ENCODE measurements around the gene TOB1.
A peak's percentile ranks its signal among the peaks of the same experiment; 100 is the strongest.
"Not testable (repeated sequence)": the region's sequence is repeated elsewhere in the genome, so short reads cannot be mapped to it uniquely, and the experiment has no call there.

Gene TOB1

DNA sequence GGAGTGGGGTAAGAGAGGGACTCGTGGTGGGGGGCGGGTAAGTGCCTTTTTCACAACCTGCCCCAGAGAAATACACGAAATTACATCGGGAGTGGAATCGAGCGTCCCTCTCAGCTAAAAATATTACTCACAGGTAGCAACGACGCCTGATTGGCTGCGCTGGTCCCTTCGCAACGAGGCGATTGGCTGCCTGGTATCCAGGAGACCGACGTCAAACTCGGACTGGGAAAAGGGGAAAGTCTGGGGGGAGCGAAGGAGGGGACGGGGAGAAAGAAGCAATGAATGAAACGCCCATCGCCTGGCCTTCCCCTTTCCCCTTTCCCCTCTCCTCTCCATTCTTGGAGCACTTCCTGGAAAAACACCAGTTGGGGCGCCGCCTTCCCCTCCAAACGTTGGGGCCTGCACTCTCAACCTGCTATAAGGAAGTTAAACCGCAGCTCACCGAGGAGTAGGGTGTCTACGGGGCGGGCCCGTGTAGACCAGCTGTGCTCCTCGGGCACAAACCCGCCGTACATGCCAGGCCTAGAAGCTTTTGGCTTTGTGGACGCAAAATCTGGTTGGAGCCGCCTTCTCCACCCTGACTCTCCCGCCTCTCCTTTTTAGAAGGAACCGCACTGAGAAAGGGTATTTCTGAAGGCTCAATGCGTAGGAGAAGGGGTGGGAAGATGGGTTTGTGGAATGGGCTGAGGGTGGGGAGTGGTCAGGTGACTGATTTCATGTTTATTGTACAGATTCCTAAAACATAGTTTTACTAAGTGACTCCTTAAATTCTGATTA, 1.4 kb upstream of the TOB1 start:
- FAIRE-seq = peak; percentile 53

DNA sequence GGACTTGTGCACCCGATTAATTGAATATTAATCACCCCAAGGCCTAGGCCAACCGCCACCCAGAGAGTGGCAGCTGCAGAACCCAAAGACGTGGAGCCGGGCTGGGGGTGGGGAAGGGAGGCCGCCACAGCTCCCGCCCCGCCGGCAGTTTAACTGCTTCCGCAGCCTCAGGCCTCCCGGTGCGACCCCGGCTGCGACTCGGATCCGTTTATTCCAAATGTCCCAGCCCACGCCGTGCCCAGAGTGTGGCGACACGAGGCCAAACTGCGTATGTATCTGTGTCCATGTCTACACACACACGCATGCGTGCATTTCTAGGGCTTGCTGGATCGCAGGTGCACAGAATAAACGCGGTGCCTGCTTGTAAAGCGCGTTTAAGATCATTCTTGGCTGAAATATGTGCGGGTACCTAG, 802 bp upstream of the TOB1 start:
- FAIRE-seq = no peak

DNA sequence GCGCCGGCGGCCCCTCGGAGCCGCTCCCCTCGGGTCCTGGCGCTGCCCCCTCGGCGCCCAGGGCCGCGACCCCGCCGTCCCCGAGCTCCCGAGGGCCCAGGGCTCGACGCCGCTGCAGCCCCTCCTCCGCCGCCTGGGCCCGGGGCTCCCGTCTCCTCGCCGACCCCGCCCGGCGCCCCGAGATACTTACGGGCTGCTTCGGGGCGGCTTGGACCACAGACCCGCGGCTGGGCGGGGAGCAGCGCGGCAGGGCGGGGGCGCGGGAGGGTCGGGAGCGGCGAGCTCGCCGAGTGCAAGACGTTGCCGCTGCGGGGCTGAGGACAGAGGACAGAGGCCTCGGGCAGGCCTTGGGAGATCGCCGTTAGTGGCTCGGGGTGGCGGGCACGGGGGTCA, 290 bp downstream of the TOB1 start:
- no peak for FAIRE-seq

DNA sequence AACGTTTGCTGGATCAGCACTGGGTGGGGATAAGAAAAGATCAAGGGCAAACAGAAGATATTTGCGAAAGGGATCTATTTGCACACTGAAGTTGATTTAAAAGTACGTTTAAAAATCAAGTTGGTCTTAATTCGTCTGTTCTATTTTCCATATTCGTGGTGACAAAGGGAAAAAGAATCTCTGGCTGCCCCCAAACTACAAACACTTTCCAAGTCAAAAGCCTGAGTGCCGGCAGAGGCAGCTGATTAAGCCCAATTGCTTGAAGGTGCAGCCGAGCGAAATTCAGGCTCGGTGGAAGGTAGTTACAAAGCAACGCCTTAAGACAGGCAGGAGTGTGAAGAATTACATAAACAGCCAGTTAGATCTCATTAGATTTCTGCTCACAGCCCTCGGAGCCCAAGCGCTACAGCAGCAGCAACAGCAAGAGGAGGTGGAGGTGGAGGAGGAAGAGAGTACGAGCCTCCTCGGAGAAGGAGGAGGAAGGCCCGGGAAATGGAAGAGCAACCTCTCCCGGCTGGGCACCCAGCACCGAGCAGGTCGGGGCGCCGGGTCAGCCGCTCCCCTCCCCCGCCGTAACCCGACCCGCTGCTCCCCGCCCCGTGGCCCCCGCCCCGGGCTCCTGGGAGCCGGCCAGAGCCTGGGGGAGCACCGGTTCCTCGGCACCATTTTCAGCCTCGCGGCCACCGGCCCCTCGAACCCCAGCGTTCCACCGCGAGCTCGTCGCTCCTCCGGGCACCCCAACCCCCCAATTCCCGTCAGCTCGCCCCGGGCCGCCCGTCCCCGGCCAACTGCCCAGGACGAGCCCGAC, 890 bp downstream of the TOB1 start:
- no peak for FAIRE-seq

DNA sequence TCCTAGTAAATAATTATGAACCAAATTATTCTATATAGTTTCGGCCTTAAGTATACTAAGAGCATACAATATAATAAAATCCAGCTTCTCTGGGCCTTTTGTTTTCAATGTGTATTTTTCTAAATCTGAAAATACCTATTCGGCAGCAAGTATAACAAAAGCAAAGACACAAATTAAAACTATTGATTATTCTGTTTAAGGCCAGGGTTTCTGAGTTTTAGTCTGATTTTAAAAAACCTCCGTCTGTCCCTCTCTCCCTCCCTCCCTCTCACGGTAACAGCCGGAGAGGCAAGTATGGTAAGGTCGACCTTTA, 1.5 kb downstream of the TOB1 start:
- FAIRE-seq = no peak

DNA sequence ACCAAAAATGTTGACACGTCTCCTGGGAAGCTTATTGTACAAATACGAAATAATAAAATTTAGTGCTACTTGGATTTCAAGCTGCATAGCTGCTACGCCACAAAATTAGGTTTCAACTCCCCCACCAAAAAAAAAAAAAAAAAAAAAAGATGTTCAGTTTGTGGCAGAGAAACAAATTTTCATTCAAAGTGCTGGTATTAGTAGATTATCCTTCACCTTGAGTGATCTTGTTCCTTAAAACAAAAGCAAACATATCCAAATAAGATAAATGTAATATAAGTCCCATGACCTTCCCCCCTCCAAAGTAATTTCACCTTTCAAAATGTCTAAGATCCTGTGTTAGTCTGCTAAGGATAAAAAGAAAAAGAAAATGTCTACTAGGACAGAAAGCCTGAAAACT, 2.2 kb downstream of the TOB1 start:
- no peak for FAIRE-seq

DNA sequence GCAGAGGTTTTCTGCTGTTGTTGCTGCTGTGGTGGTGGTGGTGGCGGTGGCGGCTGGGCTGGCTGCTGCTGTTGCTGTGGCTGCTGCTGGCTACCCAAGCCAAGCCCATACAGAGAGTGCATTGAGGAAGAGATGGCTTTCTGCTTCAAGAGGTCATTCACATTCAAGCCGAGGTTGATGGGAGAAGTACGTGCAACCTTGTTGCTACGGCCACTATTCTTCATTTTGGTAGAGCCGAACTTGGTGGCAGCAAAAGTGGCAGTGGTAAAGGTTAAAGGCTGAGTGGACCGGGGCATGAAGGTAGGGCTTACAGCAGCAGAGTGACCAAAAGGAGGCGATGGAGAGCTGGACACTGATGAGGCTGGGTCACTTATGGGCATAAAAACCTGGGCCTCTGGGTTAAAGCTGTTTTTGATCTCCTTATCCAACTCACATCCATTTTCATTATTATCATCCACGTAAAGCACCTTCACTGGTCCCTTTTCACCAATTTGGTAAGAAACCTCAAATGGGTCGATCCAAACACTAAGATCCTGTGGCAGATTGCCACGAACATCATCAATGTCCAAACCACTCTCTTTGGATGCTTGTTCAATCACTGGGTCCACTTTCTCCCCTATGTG, 2.8 kb downstream of the TOB1 start:
- no peak for FAIRE-seq

DNA sequence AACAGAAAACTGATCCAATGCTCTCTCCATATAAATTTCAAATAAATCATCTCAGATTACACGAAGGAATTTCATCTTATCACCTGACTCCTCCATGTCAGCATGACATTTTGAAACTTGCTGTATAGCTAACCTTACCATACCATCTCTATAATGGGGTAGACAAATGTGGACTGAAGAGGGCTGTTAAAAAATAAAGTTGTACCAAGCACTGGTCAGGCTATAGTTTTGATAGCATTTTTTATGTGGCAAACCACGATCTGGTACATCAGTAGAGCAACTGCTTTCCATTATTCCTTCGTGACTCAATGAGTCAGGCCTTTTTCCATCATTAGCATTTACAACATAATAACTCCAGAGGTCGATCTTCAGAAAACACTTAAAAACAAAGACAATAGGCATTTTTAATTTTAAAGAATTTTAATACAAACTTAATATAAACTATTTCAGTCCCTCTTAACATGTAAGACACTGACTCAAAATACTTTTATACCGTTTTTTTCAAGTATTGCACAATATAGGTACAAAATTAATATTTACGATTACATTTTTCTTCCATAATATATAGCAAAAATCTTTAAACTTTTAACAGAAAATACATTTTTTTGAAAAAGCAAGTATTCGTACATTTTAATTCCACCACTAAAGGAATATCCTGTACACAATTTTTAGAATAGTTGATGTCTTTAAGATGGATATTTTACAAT, 4.2 kb downstream of the TOB1 start:
- no peak for FAIRE-seq

DNA sequence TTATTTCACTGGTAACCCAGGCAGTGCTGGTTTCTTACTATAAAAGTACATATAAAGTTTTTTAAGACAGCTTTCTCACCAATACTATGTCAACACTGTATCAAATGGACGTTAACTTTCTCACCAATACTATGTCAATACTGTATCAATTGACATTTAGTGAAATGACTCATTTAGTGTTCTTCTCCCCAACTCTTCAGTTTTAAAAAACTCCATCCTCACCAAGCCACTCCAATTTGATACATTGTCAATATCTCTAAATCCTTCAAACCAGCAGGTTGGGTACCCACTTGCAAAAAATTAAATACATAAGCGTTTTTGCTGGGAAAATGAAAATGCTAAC, 4.8 kb downstream of the TOB1 start:
- FAIRE-seq = no peak

DNA sequence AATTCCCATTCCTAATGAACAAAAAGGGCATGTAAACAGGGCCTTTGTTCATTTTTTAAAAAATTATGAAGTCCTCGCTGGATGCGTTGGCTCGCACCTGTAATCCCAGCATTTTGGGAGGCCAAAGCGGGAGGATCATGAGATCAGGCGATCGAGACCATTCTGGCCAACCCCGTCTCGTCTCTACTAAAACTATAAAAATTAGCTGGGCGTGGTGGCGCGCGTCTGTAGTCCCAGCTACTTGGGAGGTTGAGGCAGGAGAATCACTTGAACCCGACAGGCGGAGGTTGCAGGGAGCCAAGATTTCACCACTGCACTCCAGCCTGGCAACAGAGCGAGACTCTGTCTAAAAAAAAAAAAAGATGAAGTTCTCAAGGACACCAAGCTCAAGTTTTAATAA, 6.4 kb downstream of the TOB1 start:
- not testable (repeated sequence) for FAIRE-seq

DNA sequence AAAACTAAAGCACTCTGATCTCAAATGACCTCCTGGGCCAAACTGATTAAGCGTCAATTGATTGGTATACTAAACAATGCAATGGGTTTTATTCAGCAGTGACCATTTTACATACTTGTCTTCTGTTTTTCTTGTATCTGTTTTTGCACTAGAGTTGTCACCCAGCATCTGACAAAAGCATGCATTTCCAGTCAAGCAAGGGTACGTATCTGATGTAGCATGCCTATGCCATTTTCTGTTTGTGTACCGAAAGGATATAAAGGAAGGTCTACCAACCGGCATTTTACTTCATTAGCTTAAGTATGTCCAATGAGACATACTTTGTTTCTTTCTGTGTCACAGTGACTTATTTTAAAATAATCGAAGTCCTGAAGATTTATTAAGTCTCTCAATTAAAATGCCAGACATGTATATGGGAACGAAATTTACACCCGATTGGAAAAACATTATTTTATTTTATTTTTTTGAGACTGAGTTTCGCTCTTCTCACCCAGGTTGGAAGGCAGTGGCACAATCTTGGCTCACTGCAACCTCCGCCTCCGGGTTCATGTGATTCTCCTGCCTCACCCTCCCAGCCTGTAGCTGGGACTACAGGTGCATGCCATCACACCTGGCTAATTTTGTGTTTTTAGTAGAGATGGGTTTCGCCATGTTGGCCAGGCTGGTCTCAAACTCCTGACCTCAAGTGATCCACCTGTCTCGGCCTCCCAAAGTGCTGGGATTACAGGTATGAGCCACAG, 7.5 kb downstream of the TOB1 start:
- FAIRE-seq = no peak

DNA sequence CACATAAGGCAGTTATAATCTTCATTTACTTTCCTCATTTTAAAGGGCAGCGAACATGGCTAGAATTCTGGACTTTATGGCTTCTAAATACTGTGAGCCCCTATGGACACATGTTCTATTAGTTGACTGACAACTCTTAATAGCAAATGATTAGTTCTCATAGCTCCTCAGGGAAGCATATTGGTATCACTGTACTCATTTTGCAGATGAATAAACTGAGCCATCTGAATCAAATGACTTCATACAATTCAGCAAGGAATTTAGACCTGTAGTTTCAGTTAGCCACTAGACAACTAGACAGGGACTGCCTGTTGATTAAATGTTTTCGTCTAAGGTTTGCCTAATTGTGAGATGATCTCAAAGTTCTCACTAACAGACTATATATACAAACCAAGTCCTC, 9.7 kb downstream of the TOB1 start:
- FAIRE-seq = no peak

DNA sequence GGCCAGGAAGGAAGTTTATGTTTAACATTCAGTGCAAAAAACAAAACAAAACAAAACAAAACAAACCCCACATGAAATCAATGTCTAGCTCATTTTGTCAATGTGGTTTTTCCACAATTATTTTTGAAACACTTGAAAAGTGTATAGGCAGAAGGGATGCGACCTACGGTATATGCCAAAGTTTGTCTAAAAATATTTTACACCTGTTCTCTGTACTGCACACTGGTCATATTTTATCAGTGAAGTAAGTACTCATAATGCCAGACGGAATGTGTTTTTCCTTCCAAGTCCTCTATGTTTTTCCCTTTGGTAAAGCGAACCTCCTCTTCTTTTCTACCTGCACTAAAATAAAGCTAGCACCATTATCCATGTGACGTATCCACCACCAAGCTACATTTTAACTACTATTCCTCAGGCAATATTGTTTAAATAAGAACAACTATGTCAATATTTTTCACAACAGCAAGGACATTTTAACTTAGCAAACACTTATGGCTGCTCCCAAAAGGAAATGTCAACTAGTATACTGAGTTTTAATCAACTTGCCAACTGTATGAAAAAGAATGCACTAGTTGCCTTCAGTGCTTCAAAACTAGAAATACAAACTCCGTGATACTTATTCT, 10.3 kb downstream of the TOB1 start:
- no peak for FAIRE-seq

DNA sequence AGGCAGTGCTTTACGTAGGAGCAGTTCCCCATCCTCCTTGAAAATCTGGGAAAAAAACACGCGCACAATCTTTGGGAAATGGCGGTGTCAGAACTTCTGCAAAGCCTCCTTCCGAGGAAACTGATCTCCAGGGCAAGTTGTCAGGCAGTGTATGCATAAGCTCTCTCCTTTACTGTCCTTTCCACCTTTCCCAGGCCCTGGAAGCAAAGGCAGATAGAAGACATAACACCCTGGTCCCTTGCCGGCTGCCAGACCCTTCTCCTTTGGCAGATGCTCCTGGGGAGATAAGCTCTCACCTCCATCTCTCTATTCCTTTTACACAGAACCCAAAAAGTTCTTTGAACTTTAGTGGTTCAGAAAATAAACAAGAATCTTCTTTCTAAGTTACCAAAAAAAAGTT, 12.4 kb downstream of the TOB1 start:
- FAIRE-seq = no peak

DNA sequence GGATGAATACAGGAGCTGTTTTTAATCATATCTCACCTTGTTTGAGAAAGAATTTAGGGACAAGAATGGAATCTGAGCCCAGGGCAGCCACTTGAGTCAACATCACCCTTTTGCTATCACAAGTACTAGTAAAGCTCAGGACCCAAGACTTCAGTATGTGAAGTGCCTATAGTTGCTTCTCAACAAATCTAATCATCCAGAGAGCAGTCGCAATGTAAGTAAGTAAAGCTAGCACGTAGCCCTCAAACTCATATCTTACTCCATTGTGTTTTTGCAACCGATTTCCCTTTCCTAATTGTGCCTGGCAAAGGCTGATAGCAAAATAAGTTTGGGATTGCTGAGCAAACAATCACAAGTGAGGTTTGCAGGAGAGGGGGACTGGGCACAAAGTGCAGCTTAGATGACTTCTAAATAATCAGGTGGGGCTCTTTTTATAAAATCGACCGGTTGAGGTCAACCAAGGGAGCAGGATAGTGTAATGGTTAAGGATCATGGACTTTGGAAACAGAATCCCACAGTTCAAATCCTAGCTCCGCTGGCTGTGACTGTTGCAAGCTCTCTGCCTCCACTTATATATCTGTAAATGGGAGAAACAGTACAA, 13.0 kb downstream of the TOB1 start:
- no peak for FAIRE-seq

DNA sequence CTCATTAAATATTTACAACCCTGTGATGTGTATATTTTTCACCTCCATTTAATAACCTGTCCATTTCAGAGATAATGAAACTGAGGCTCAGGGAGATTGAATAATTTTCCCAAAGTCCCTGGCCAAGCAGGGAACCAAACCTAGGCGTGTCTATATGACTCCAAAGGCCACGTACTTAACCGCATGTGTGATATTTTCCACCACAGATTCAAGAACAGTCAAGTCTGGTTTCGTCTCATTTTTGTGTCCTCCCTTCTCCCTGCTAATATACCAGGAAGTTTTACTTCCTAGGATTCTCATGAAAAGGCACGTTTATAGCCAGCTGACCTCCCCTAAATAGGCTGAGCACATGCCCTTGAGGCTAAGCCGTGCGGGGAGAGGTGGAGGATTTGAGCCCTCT, 15.5 kb downstream of the TOB1 start:
- no peak for FAIRE-seq

DNA sequence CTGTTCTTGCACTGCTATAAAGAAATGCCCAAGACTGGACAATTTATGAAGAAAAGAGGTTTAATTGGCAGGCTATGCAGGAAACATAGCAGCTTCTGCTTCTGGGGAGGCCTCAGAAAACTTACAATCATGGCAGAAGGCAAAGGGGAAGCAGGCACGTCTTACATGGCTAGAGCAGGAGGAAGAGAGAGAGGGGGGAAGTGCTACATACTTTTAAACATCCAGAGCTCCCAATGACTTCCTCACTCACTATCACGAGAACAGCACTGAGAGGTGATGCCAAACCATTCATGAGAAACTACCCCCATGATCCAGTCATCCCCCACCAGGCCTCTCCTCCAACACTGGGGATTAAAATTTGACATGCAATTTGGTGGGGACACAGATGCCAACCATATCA, 17.4 kb downstream of the TOB1 start:
- no peak for FAIRE-seq

DNA sequence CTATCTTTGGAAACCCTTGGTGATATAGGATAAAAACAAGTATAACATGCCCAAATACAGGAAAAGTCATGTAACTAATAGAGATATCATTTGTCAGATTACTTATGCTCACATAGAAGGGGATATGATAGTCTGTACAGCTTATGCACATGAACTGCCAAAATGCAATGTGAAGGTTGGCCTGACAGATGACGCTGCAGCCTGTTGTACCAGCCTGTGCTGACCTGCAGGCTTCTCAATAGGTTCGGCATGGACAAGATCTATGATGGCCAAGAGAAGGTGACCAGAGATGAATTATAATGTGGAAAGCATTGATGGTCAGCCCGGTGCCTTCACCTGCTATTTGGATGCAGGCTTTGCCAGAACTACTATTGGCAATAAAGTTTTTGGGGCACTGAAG, 18.1 kb downstream of the TOB1 start:
- FAIRE-seq = no peak

DNA sequence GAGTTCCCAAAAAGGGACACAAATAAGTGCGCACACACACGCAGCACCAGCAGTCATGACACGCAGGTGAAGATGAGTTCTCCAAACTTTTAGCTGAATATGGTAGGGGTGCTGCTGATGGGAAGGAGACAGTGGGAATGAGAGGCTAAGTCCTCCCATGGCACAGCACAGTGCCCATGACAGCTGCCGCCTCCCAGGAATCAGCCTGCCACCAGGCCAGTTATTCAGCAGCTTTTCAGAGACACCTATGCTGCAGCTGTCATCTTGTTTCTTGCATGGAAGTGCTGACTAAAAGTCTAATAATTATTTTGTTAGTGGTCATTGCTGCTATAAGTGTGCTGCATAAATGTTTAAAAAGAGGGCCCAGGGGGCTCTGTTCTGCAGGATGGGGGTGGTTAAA, 18.6 kb downstream of the TOB1 start:
- no peak for FAIRE-seq

DNA sequence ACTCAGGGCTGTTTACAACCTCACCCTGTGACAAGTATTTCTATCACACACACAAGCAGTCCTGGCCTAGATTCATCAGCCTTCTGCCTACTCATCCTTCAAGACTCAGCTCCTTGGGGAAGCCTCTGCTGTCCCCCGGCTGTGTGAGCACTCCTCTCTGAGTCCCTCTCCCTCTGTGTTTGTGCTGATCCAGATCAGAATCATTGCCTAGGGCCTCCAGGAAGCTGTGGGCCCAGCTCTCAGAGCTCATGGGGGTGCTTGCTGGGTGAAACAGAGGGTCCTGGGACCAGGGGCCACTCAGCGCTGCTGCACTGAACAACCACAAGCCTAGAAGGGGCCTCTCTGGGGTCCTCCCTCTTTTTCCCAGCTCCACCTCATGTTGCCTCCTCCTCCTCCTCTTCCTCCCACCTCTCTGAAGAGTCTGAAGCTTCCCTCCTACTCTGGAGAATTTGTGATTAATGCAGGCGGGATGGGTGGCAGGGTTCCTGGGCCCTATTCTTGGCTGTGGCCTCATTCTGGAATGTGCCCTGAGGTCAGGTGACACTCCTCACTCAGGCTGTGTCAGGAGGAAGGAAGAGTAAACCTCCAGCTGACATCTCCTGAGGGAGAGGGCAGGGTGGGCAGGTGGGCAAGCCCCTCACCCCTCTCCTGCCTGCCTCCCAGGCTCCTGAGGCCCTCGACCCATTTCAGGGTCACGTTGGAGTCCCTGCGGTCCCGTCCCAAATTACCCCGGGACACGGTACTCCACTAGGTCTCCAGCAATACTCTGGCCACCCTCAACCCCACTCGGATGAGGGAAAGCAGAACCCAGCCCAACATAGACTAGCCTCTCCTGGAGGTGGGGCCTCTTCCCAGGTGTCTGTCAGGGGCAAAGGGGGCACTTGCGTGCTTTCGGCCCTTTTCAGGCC, 20.7 kb downstream of the TOB1 start:
- FAIRE-seq = no peak

DNA sequence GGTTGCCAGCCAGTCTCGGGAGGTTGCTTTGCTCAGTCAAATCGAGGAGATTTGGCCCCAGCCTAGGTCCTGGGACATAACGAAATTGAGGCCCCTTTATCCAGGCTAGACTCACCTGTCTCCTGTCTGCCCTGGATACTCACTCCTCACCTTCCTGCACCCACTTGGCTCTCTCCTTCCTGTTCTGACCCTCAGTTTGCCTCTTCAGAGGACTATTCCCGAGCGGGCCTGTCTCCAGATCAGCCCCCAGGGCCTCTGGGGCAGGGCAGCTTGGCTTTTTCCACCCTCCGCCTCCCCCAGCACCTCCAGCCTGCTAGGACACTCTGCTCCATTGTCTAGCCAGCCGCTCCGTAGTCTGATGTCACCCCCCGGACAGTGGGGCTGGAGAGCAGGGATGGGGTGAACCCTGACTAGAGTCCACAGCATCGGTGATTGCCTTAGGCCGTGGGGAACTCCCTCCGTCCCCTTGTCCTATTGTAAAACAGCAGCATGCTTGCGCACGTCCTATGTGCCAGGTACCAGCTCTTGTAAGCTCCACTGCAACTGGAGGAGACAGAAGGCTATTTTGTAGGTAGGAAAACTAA, 21.9 kb downstream of the TOB1 start:
- no peak for FAIRE-seq
